ENCODE results near the gene SVOPL. TPM values are rescaled to one million over a fixed set of nuclear protein-coding genes. Genes with fewer than 3 reads are reported as not detected.

Gene SVOPL
- total RNA-seq, 2 donors from 2014 or later = 3.7 TPM; not detected in 1

- Histone ChIP-seq H3K36me3 (peaks cover 68% of the 10 kb centered on the region), H3K9me3 (peaks cover 40% of the 10 kb centered on the region), H3K4me1 (ENCODE audit: control insufficient read depth in 1 of 2, low read depth in 2 of 2) (no peaks in the 10 kb centered on the region), H3K27ac (no peak overlapping the region), H3K27me3 (replicated peaks; ENCODE audit: insufficient read depth) (no peaks in the 10 kb centered on the region), H3K4me3 (no peak overlapping the region)
- no peak for TF ChIP-seq CTCF (IDR thresholded peaks at IDR 0.05)
- ATAC-seq (ENCODE audit: insufficient number of reproducible peaks, low FRiP score, low read depth) (no peak), DNase-seq (ENCODE audit: low spot score) (no peak)
These were observed 144.2 kb downstream of the SVOPL start for GRCh38 chr7:138556771-138557484.

DNA sequence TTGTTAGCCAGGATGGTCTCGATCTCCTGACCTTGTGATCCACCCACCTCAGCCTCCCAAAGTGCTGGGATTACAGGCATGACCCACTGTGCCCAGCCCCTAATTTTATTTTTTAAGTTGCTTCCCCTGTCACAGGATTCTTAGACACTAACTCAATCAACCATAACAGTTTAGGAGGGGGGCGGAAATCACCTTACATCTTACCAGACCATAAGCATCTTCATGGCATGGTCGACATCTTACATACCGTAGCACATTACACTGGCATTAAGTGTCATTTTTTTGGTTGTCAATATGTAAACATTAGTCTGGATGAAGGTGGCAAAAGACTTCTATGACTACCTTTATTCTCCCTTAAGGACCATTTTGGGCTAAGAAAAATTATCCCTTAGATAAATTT, 145.5 kb downstream of the SVOPL start:
- Histone ChIP-seq H3K9me3 (peaks cover 40% of the 10 kb centered on the region), H3K4me3 (no peak overlapping the region), H3K27ac (no peak overlapping the region), H3K36me3 (peaks cover 68% of the 10 kb centered on the region), H3K27me3 (replicated peaks; ENCODE audit: insufficient read depth) (no peaks in the 10 kb centered on the region), H3K4me1 (ENCODE audit: control insufficient read depth in 1 of 2, low read depth in 2 of 2) (no peaks in the 10 kb centered on the region)
- no peak for TF ChIP-seq CTCF (IDR thresholded peaks at IDR 0.05)
- ATAC-seq (ENCODE audit: insufficient number of reproducible peaks, low FRiP score, low read depth) (no peak), DNase-seq (ENCODE audit: low spot score) (no peak)

- Histone ChIP-seq H3K4me3 (no peak overlapping the region), H3K4me1 (ENCODE audit: control insufficient read depth in 1 of 2, low read depth in 2 of 2) (no peaks in the 10 kb centered on the region), H3K36me3 (peaks cover 70% of the 10 kb centered on the region), H3K27ac (no peak overlapping the region), H3K9me3 (peaks cover 40% of the 10 kb centered on the region), H3K27me3 (replicated peaks; ENCODE audit: insufficient read depth) (no peaks in the 10 kb centered on the region)
- TF ChIP-seq CTCF (IDR thresholded peaks at IDR 0.05) = no peak
- ATAC-seq (ENCODE audit: insufficient number of reproducible peaks, low FRiP score, low read depth) (no peak), DNase-seq (ENCODE audit: low spot score) (no peak)
These were observed 146.5 kb downstream of the SVOPL start for GRCh38 chr7:138554674-138555073.

DNA sequence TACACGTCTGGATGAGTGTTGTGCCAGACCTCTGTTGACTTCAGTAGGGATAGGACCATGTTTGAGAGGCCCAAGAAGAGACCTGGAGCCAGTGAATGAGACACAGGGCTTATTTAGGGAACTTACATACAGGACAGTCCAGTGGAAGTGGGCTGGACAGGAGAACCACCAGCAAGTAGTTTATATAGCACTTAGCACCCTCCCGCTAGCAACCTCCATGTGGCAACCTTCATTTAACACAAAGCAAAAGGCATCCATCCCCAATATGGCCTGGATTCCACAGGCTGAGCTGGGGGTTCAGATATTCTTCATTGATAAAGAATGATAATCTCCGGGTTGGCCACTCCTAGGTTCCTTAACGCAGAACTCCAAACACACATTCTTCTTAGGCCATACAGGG, 147.4 kb downstream of the SVOPL start:
- Histone ChIP-seq H3K27ac (no peak overlapping the region), H3K27me3 (replicated peaks; ENCODE audit: insufficient read depth) (no peaks in the 10 kb centered on the region), H3K9me3 (peaks cover 34% of the 10 kb centered on the region), H3K4me1 (ENCODE audit: control insufficient read depth in 1 of 2, low read depth in 2 of 2) (no peaks in the 10 kb centered on the region), H3K36me3 (peaks cover 68% of the 10 kb centered on the region), H3K4me3 (no peak overlapping the region)
- no peak for TF ChIP-seq CTCF (IDR thresholded peaks at IDR 0.05)
- DNase-seq (ENCODE audit: low spot score) (no peak), ATAC-seq (ENCODE audit: insufficient number of reproducible peaks, low FRiP score, low read depth) (no peak)

DNA sequence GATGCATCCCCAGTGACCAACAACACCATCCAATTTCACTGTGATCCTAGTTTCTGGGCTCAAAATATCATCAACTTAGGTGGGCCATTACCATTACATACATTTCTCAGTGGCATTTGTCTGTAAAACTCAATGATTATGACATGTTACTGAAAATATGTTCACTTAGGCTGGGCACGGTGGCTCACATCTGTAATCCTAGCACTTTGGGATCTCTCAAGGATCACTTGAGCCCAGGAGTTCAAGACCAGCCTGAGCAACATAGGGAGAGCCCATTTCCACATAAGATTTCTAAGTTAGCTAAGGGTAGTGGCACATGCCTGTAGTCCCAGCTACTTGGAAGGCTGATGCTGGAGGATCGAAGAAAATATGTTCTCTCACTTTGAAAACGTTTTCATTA, 150.1 kb downstream of the SVOPL start:
- H3K36me3 ChIP-seq = peaks cover 42% of the 10 kb centered on the region
- H3K9me3 ChIP-seq = peaks cover 8% of the 10 kb centered on the region
- H3K4me3 ChIP-seq = no peak overlapping the region
- no peaks in the 10 kb centered on the region for H3K27me3 ChIP-seq (replicated peaks; ENCODE audit: insufficient read depth)
- no peaks in the 10 kb centered on the region for H3K4me1 ChIP-seq (ENCODE audit: control insufficient read depth in 1 of 2, low read depth in 2 of 2)
- ATAC-seq (ENCODE audit: insufficient number of reproducible peaks, low FRiP score, low read depth) (no peak), DNase-seq (ENCODE audit: low spot score) (no peak)
- no peak for TF ChIP-seq CTCF (IDR thresholded peaks at IDR 0.05)
- H3K27ac ChIP-seq = no peak overlapping the region

Data from thoracic aorta (tissue), 2 donors.